Kidney epithelial cell (primary cell): Measurements from ENCODE around the gene VPS33B. TPM values are rescaled to one million over a fixed set of nuclear protein-coding genes. Genes with fewer than 3 reads are reported as not detected.
A peak's percentile ranks its signal among the peaks of the same experiment; 100 is the strongest.

ENCODE experiments used
- DNase-seq: peaks from one replicate; pipeline ENCODE4 v3.0.0-alpha.2; 2010; ENCODE audit warnings: low read depth
- H3K27me3 ChIP-seq: 2 replicates; pipeline ENCODE4 v1.6.0; 2011; ENCODE audit warnings: low read length; ENCODE audit not compliant: control insufficient read depth, insufficient read depth
- H3K36me3 ChIP-seq: 2 replicates; pipeline ENCODE4 v1.5.1; 2011; ENCODE audit warnings: low read length; ENCODE audit not compliant: control insufficient read depth, insufficient read depth
- H3K4me3 ChIP-seq: 2 replicates; pipeline ENCODE4 v1.5.1; 2011; ENCODE audit warnings: low read depth, mild to moderate bottlenecking, control low read depth, low read length
- CTCF ChIP-seq: IDR thresholded peaks from 2 replicates; pipeline ENCODE4 v1.5.1; 2011; ENCODE audit warnings: mild to moderate bottlenecking, moderate library complexity, low read length, control low read depth, inconsistent platforms; ENCODE audit not compliant: insufficient read depth, poor library complexity, severe bottlenecking
- total RNA-seq: library from RNA; depleted of rRNA; stranded (reverse); fragments of >200 nt; gene quantifications from 2 replicates; pipeline ENCODE4 v1.2.3, GENCODE V29; 2015

Gene VPS33B
- total RNA-seq, 1 donor from 2014 or later, result 15.5 TPM

DNA sequence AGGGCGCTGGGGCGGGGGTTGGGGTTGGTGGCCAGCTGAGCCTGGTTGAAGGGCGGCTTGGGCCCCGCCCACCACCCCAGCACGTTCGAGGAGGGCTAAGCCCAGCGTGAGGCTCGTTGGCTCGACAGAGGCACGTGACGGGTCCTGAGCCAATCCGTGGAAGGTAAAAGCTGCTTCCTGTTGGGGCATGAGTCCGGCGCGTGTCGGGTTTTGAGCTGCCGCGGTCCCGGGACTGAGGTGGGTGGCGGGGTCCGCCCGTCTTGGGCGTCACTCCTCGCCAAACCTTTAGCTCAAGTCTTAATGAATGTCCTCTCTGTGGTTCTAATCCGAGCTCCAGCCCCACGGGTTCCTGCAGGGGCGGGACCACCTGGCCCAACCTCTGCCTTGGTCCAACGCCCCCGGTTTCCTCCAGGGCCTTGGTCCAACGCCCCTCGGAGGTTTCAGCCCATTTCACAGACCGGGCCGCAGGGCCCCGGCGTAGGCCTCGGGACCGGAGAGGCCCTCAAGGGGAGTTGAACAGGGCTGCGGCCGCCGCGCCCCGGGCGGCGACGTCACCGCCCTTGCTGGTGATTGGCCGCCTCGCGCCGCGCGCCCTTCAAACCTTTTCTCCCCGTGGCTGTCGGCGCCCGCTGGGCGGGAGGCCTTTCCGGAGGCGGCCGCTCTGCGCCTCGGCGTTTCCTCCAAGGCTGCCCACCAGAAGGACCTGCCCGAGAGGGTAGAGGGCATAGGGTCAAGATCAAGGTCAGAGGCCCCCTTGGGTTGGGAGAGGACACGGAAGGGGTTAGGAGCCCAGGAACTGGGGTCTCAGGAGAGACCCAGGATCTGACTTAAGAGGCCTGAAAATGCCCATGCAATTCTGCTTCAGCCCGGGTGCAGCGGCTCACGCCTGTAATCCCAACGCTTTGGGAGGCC is 67.4 kb downstream of the VPS33B start, which contains the start of gene RCCD1:
RCCD1 (plus strand) TSS at position 173 of the 912 bp plus-strand sequence. CDS start 1,851 bp downstream, outside the sequence.
- TF ChIP-seq CTCF, result no peak
- Histone ChIP-seq H3K4me3 (peak within 1 kb of the TSS; percentile 77), H3K27me3 (no peaks in the 10 kb centered on the region), H3K36me3 (peaks cover 2% of the 10 kb centered on the region)
- peak; percentile 85 for DNase-seq

DNA sequence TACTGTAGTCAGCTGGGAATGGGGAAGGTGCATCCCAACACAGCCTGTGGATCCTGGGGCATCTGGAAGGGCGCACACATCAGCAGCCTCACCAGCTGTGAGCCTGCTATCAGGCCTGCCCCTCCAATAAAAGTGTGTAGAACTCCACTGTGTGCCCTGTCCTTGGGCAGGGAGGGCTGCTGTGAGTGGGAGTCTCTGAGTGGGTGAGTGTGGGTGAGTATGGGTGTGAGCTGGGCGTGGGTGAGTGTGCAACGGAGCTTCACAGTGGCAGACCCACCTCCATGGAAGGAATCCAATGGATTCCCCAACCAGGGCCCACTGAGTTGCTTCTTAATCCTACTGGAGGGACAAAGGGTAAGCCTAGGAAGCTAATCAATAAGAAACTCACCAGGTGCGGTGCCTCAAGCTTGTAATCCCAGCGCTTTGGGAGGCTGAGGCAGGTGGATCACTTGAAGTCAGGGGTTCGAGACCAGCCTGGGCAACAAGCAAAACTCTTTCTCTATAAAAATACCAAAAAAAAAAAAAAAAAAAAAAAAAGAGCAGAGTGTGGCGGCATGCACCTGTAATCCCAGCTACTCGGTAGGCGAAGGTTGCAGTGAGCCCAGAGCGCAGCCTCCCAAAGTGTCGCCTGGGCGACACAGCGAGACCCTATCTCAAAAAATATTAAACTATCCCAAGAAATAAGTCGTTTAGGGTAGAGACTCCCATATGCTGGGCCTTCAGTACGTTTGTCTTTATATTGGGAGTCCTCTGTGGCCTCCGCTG is 68.3 kb downstream of the VPS33B start:
- DNase-seq, result no peak
- no peak for TF ChIP-seq CTCF
- H3K36me3 ChIP-seq, result peaks cover 2% of the 10 kb centered on the region
- H3K27me3 ChIP-seq, result no peaks in the 10 kb centered on the region
- no peak overlapping the region for H3K4me3 ChIP-seq

- TF ChIP-seq CTCF, result no peak
- Histone ChIP-seq H3K27me3 (no peaks in the 10 kb centered on the region), H3K36me3 (peaks cover 2% of the 10 kb centered on the region), H3K4me3 (no peak overlapping the region)
- no peak for DNase-seq
Observed at GRCh38 chr15:90952901-90953677, 69.3 kb downstream of the VPS33B start.

GRCh38 chr15:90950676-90951075 is 71.7 kb downstream of the VPS33B start:
- Histone ChIP-seq H3K4me3 (no peak overlapping the region), H3K27me3 (no peaks in the 10 kb centered on the region), H3K36me3 (peaks cover 8% of the 10 kb centered on the region)
- TF ChIP-seq CTCF, result no peak
- DNase-seq, result no peak

GRCh38 chr15:90949979-90950675 is 72.3 kb downstream of the VPS33B start:
- no peak overlapping the region for H3K4me3 ChIP-seq
- no peak for TF ChIP-seq CTCF
- peaks cover 8% of the 10 kb centered on the region for H3K36me3 ChIP-seq
- no peaks in the 10 kb centered on the region for H3K27me3 ChIP-seq
- DNase-seq, result no peak
